Measurements from ENCODE around the gene SWT1.

Gene SWT1

GRCh38 chr1:185267701-185268100, 110.7 kb downstream of the SWT1 start:
- H3K27ac Mint-ChIP-seq: no peak overlapping the region
- no peaks in the 10 kb centered on the region for H3K36me3 Mint-ChIP-seq (ENCODE audit: low read depth)
- H3K4me1 Mint-ChIP-seq: no peaks in the 10 kb centered on the region
- no peak for TF ChIP-seq CTCF (IDR thresholded peaks at IDR 0.05; ENCODE audit: unreplicated experiment in 3 of 3)
- H3K4me3 Mint-ChIP-seq: no peak overlapping the region
- H3K9me3 Mint-ChIP-seq: no peaks in the 10 kb centered on the region
- H3K27me3 Mint-ChIP-seq (ENCODE audit: low read depth): no peaks in the 10 kb centered on the region

- no peaks in the 10 kb centered on the region for H3K4me1 Mint-ChIP-seq
- no peaks in the 10 kb centered on the region for H3K36me3 Mint-ChIP-seq (ENCODE audit: low read depth)
- H3K4me3 Mint-ChIP-seq: no peak overlapping the region
- TF ChIP-seq CTCF (IDR thresholded peaks at IDR 0.05; ENCODE audit: unreplicated experiment in 3 of 3): no peak
- H3K9me3 Mint-ChIP-seq: no peaks in the 10 kb centered on the region
- H3K27me3 Mint-ChIP-seq (ENCODE audit: low read depth): no peaks in the 10 kb centered on the region
- no peak overlapping the region for H3K27ac Mint-ChIP-seq
Observed at GRCh38 chr1:185268352-185268751, 111.4 kb downstream of the SWT1 start.

GRCh38 chr1:185271921-185272320, 115.0 kb downstream of the SWT1 start:
- Mint-ChIP-seq H3K4me3 (no peak overlapping the region), H3K36me3 (ENCODE audit: low read depth) (no peaks in the 10 kb centered on the region)
- TF ChIP-seq CTCF (IDR thresholded peaks at IDR 0.05; ENCODE audit: unreplicated experiment in 3 of 3): no peak

GRCh38 chr1:185279571-185279970, 122.6 kb downstream of the SWT1 start:
- Mint-ChIP-seq H3K36me3 (ENCODE audit: low read depth) (peaks cover 49% of the 10 kb centered on the region), H3K27ac (no peak overlapping the region), H3K4me1 (no peaks in the 10 kb centered on the region), H3K27me3 (ENCODE audit: low read depth) (no peaks in the 10 kb centered on the region), H3K9me3 (no peaks in the 10 kb centered on the region), H3K4me3 (no peak overlapping the region)
- no peak for TF ChIP-seq CTCF (IDR thresholded peaks at IDR 0.05; ENCODE audit: unreplicated experiment in 3 of 3)

More at GRCh38 chr1:185271921-185272320, 115.0 kb downstream of the SWT1 start:
- no peaks in the 10 kb centered on the region for H3K9me3 Mint-ChIP-seq
- H3K4me1 Mint-ChIP-seq: no peaks in the 10 kb centered on the region
- H3K27ac Mint-ChIP-seq: no peak overlapping the region
- H3K27me3 Mint-ChIP-seq (ENCODE audit: low read depth): no peaks in the 10 kb centered on the region

GRCh38 chr1:185280589-185280988, 123.6 kb downstream of the SWT1 start:
- no peak for TF ChIP-seq CTCF (IDR thresholded peaks at IDR 0.05; ENCODE audit: unreplicated experiment in 3 of 3)
- Mint-ChIP-seq H3K9me3 (no peaks in the 10 kb centered on the region), H3K4me3 (no peak overlapping the region), H3K4me1 (no peaks in the 10 kb centered on the region), H3K27me3 (ENCODE audit: low read depth) (no peaks in the 10 kb centered on the region), H3K27ac (no peak overlapping the region), H3K36me3 (ENCODE audit: low read depth) (peaks cover 51% of the 10 kb centered on the region)

- no peaks in the 10 kb centered on the region for H3K27me3 Mint-ChIP-seq (ENCODE audit: low read depth)
- H3K36me3 Mint-ChIP-seq (ENCODE audit: low read depth): peaks cover 55% of the 10 kb centered on the region
- H3K4me3 Mint-ChIP-seq: no peak overlapping the region
- no peak for TF ChIP-seq CTCF (IDR thresholded peaks at IDR 0.05; ENCODE audit: unreplicated experiment in 3 of 3)
- no peak overlapping the region for H3K27ac Mint-ChIP-seq
- no peaks in the 10 kb centered on the region for H3K4me1 Mint-ChIP-seq
- H3K9me3 Mint-ChIP-seq: no peaks in the 10 kb centered on the region
Observed at GRCh38 chr1:185281245-185281644, 124.3 kb downstream of the SWT1 start.

Data from nephron (organoid).